Effector CD8-positive, alpha-beta T cell (primary cell): ENCODE measurements around the gene ZNF483.
"Not testable (repeated sequence)": the region's sequence is repeated elsewhere in the genome, so short reads cannot be mapped to it uniquely, and the experiment has no call there.

Experiments
- DNase-seq: peaks from one replicate; lab custom pipeline; 2025; lab: John Stamatoyannopoulos, UW
- total RNA-seq, 4 experiments: gene quantifications; one replicate each; lab custom pipeline; 2026; lab: John Stamatoyannopoulos, UW

ZNF483 gene
- total RNA-seq: 17.7 to 67.1 (median 45.7) reads per million in 4 experiments

DNA sequence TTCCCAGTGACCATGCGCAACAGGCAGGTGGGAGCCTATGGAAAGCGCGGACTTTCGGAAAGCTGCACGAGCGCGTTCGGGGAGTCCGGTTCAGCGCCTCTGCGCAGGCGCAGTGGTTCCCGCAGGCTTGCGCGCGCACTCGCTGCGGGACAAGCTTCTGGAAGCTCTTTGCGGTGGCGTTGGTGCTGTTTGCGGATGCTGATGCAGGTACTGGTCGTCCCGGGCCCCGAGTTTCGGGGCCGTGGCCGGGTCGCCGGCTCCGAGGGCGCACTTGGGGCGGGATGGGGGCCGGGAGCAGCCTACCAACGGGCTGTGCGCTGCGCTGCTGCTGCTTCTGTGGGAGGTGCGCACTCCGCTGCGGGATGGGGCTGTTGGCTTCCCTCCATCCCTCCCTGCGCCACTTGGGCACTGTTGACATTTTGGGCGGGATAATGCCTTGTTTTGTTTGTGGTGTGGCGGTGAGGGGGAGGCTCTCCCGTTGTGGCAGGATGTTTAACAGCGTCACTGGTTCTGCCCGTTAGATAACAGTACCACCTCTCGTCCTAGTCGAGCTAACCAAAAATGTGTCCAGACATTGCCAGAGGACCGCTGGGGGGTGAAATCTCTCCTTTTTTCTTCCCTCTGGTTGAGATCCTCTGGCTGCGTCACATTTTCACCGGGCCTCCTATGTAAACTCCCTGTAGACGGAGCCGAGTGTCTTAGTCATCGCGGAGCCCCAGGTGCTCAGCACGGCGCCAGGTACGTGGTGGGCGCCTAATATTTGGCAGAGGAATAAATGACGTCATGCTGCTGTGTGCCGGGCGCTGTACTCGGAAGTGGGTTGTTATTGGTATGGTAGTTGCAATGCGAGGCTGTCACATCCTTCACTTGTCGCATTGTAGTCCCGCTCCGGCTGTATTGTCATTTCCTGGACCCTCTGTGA, at the start of gene ZNF483:
Gene ZNF483 (plus strand): TSS at position 124 of the 922 bp plus-strand sequence. CDS start 2,217 bp downstream, outside the sequence.
- peak; percentile 50 for DNase-seq

DNA sequence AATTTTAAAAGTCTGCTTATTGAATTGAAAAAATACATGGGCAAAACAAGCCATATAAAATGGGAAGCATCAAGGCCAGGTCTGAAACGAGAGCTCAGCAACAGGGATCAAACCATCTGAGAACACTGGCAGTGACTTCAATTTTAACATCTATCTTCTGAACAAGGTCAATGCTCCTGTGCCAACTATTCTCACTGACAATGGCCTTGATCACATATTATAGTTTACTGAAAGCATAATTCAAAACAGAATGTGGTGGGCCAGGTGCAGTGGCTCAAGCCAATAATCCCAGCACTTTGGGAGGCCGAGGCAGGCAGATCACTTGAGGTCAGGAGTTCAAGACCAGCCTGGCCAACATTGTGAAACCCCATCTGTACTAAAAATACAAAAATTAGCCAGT, 49.8 kb upstream of the ZNF483 start:
- no peak for DNase-seq

DNA sequence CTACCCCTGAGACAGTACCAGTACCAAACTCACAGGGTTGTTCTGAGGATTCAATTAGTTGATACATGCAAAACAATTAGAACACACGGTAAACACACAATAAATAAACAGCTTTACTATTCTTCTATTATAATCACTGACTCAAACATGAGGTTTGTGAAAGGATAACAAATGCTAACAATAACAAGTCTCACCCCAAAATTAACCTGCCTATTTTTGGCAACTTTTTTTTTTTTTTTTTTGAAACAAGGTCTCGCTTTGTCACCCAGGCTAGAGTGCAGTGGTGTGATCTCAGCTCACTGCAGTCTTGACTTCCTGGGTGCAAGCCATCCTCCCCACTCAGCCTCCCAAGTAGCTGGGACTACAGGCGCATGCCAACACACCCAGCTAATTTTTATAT, 47.3 kb upstream of the ZNF483 start:
- no peak for DNase-seq

DNA sequence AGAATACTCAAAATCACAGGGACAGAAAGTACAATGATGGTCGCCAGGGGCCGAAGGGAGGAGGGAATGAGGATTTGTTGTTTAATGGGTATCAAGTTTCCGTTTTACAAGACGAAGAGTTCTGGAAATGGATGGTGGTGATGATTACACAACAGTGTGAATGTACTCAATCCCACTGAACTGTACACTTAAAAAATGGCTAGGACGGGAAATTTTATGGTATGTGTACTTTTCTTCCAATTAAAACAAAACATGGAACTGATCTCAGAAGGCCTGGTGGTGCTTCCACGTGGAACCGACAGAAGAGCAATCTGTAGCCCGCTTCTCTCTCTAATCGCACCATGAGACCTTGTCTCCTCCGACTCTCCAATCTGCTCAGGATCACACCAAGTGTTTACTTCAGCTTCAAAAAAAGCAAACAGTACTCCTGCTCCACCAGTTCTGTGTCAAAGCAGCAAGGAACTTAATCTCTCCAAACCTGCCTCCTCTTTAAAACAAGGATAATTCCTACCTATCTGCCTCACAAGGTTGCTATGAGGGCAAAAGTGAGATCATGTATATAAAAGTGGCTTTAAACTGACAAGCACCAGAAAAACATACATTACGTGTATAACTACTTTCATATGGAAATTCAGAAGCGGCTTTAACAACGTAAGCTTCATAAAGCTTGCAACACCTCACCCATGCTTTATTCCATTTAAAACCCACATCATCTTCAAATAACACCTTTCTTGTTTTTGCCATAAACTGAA, 42.9 kb upstream of the ZNF483 start:
- no peak for DNase-seq

DNA sequence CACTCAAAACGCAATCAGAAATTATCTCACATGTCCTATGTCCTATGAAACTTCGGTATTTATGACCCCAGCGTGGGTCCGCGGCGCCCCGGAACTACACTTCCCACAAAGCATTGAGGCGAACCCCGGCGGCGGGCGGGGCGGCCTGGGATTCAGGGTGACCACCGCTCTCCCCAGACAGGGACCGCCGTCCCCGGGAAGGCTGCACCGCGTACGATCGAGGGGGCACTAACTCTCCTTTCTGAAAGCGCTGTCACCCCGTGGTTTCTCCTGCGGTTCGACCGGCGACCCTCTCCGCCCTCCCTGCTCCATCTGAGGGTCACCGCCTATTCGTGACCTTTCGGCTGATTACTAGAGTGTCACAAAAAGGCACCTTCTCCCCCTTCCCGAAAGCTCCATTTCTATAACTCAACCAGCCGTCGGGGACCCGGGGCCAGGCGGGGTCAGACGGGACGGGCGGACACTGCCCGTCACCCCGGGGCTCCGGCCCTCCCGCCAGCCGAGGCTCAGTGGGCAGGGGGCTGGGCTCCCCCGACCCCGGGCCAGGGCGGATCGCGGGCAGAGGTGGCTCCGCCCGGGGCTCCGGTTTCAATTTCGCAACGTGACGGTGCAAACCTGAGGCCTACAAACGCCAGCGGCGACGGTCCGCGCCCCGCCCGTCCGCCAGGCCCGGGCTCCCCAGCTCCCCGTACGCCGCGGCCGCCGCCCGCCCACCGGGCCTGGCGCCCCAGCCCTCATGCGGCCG, 42.1 kb upstream of the ZNF483 start:
- peak; percentile 16 for DNase-seq

DNA sequence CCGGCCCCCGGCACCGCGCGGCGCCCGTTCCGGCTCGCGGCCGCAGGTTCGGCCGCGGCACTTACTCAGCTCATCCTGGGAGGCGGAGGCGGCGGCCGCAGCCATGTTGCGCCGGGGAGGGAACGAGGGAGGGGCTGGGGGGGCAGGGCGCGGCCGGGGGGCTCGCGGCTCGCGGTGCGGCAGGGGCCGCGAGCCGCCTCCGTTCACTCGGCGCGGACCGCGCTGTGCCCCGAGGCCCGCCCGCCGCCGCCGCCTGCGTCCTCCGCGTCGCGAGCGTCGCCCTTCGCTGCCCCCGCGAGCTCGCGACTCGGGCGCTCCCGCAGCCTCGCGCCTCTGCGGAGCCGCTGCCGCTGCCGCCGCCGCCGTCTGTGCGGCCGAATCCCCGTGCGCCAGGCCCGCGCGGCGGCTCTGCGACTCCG, 41.5 kb upstream of the ZNF483 start:
- DNase-seq: peak; percentile 22

DNA sequence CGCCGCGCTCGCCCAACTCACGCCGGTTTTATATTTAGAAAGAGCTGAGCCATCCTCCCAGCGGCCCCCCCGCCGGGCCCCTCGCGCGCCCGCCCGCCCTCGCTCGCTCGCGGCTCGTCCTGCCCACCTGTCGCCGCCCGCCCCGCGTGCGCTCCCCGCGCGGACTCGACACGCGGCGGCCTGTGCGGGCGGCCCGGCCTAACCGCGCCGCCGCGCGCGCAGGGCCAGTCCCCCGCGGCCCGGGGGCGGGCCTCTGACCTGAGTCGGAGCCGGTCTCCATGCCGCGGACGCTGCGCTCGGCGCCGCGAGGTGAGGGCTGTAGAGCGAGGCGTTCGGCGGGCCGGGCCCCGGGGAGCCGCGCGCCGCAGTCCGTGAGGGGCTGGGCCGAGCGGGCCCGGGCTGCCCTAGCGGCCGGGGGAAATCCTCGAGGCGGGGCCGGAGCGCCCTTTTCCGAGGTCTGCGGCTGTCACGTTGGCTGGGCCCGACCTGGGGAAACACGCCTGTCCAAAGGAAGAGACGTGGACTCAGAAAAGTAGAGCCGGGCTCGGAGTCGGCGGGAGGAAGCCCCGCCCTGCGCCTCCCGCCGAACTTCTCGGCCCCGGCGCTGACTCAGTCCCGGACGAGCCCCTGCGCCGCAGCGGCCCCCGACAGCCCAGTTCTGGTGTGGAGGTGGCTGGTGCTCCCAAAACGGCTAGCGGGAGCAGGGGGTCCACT, 41.0 kb upstream of the ZNF483 start, which contains the start of gene ECPAS:
Gene ECPAS (minus strand): TSS at position 526 of the 714 bp plus-strand sequence. CDS start 11,465 bp downstream, outside the sequence.
- peak; percentile 26 for DNase-seq

DNA sequence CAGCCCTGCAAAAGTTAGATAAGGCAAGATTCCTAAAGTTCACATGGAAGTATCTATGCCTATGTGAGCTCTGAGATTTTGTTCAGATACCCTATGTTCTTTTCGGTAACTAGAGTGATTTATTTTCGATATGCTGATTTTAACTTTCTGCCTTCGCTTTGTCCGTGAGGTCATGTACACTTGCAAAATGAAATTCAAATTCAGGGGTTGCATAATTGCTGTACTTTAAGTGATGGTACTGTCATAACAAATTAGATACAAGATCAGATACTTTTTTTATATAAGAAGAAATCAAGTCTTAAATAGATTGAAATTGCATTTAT, 40.4 kb upstream of the ZNF483 start:
- no peak for DNase-seq

DNA sequence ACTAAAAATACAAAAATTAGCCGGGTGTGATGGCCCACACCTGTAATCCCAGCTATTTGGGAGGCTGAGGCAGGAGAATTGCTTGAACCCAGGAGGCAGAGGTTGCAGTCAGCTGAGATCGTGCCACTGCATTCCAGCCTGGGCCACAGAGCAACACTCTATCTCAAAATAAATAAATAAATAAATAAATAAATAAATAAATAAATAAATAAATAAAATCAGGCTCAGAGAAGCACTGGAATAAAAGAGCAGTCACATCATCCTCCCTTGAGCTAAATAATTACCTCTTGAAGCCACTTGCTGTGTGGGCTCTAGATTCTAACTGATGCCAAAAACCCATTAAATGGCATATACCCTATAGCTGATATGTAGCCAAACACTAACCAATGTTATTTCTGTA, 27.8 kb upstream of the ZNF483 start:
- DNase-seq: not testable (repeated sequence)

DNA sequence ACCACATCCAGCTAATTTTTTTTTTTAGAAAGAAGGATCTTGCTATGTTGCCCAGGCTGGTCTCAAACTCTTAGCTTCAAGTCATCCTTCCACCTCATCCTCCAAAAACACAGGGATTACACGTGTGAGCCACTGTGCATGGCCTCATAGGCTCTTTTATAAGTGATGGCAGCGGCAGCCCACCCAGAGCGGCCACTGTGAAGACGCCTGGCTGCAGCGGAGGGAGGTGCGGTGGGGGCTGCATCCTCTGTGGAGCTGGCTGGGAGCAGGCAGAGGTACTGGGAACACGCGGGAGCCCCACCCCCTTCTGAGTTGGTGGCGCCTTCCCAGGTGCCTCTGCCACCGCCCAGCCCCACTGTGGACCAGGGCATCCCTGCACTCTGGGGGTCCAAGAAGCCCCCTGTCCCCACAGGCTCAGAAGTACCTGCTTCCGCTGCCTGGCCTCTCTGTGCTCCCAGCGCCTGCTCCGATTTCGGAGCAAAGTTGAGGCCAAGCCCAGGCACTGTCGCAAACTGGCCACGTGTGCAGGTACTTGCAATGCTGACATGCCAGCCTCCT, 23.9 kb upstream of the ZNF483 start:
- DNase-seq: no peak

DNA sequence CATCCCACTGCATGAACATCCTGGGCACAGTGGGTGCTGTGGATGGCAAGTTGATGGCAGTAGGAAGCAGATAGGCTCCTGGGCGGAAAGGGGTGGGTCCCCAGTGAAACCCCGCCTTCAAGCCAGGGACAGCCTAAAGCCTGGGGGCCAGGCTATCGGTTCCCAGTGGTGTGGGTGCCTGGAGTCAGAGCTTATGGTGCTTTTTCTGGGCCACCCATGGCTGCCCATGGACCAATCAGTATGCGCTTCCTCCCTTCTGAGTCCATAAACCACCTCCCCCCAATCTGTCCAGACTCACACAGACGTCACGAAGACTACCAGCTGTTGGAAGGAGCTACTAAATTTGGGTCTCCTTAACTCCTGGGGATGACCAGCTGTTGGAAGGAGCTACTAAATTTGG, 23.3 kb upstream of the ZNF483 start:
- DNase-seq: no peak

DNA sequence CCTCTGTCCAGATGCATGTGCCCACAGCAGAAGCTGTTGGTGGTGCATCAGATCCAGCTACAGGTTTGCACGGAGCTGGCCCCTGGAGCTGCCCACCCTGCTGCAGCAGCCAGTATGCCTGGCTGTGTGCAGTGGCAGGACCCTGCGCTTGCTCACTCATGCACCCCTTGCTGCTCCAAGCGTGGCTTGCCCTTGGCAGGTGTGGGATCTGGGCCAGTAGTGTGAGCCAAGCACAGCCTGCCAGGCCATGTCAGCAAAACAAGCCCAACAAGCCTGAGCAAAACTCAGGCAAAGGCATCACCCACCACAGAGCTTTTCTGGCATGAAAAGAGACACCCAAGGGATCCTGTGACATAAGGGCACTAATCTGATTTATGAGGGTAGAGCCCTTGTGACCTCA, 22.5 kb upstream of the ZNF483 start:
- no peak for DNase-seq

DNA sequence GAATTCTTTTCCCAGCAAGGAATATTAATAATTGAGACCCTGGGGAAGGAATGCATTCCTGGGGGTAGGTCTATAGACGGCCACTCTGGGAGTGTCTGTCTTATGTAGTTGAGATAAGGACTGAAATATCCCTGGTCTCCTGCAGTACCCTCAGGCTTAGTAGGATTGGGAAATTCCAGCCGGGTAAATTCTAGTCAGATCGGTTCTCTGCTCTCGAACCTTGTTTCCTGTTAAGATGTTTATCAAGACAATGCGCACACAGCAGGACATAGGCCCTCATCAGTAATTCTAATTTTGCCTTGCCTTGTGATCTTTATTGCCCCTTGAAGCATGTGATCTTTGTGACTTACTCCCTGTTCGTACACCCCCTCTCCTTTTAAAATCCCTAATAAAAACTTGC, 13.4 kb upstream of the ZNF483 start:
- DNase-seq: not testable (repeated sequence)

DNA sequence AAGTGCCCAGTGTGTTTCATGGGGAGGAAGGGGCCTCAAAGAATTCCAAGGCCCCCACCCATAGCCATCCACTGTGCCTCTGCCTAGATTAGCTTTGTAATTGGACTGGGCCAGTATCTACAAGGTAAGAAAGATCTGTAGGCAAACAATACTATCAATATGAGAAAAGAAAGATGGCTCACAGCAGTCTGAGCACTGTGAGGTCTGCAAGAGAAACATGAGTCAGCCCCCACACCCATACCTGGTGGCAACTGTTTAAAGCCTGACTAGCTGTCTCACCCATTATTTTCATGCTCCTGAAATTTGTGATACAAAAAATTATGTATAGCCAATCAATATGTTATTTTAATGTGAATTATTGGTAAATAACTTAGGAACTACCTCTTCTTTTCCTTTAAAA, 10.0 kb upstream of the ZNF483 start:
- DNase-seq: no peak

DNA sequence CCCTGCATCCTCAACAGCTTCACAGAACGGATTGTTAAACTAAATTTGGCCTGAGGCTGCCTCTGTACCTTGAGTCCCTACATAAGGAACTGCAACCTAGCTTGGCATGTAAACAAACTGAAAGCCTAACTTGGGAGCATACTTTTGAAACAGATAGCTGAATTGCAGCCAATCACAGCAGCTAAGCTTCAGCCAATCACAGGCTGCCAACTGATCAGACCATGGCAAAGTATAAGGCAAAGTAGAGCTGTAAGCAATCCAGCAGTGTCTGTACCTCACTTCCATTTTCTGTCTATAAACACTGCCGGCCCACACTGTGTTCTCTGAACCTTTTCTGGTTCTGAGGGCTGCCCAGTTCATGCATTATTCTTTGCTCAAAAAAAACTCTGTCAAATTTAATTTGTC, 8.9 kb upstream of the ZNF483 start:
- no peak for DNase-seq

DNA sequence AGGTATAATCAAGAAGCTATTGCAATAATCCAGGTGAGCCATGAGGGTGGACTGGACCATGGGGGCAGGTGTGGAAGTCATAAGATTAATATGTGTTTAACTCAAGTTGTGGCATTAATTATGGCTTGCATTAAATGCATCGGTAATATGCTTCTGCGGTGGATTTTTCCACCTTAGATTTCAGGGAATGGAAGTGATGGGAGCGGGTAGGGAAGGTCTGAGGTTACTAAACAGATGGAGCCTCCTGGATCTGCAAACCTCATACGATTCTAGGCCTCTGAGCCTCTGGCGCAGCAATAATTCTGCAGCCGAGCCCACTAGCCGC, 286 bp upstream of the ZNF483 start:
- no peak for DNase-seq

DNA sequence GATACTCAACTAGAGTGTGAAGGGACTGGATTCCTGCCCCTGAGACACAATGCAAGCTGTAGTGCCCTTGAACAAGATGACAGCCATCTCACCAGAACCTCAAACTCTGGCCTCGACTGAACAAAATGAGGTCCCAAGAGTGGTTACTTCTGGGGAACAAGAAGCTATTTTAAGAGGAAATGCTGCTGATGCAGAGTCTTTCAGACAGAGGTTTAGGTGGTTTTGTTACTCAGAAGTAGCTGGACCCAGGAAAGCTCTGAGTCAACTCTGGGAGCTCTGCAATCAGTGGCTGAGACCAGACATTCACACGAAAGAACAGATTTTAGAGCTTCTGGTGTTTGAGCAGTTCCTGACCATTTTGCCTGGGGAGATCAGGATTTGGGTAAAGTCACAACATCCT, 2.4 kb downstream of the ZNF483 start:
- no peak for DNase-seq

DNA sequence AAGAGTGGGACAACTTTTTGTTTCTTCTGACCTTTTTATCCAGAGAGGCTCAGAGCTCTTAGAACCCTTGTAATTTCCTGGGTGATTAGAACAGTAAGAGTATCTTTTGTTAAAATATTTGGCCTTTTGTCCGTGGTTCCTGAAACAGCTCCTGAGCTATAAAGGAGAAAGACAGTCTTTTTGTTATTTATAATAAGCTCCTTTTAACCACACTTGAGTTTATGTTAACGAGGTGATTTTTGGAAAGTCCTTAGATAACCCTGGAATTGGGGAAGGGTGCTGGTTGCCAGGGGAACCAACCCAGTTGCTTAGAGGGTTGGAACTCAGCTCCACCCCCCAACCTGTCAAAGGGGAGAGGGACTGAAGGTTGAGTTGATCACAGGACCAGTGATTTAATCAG, 4.8 kb downstream of the ZNF483 start:
- no peak for DNase-seq

DNA sequence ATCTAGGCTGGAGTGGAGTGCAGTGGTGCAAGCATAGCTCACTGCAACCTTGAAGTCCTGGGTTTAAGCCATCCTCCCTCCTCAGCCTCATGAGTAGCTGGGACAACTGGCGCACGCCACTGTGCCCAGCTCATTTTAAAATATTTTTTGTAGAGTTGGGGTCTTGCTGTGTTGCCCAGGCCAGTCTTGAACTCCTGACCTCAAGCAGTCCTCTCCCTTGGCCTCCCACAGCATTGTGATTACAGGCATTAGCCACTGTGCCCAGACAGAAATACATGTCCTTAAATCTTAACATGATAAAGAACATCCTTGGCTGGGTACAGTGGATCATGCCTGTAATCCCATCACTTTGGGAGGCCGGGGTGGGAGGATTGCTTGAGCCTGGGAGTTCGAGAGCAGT, 6.7 kb downstream of the ZNF483 start:
- no peak for DNase-seq

DNA sequence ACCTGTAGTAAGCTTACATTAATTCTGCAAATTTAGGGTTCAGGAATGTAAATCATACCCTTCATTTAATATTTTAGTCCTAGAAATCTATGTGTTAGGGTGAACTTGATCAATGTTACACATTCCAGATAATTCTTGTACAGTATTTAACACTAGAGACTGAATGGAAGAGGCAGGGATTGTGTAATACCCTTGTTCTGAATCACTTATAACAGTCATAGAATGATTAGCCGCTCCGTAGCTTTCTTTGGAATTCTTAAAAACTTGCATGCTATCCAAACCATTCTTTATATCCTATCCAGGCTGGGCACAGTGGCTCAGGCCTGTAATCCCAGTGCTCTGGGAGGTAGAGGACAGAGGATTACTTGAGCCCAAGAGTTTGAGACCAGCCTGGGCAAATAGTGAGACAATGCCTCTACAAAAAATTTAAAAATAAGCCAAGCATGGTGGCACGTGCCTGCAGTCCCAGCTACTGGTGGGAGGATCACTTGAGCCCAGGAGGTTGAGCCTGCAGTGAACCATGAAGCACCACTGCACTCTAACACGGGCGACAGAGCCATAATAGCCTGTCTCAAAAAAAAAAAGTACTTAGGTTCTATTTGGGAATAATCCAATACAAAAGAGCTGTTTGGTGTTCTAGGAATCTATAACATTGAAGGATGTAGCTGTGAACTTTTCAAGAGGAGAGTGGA, 8.3 kb downstream of the ZNF483 start:
- DNase-seq: no peak
